Adipose tissue (tissue), 3 donors: ENCODE results near the gene ATF7. TPM values are rescaled to one million over a fixed set of nuclear protein-coding genes. Genes with fewer than 3 reads are reported as not detected.
"Not testable (repeated sequence)": the region's sequence is repeated elsewhere in the genome, so short reads cannot be mapped to it uniquely, and the experiment has no call there.

Source experiments
- H3K27ac ChIP-seq: one replicate; pipeline ENCODE4 v1.5.1; 2013; ENCODE audit warnings: low read depth, low read length
- WGBS, 3 donors: extraction: QIAGEN DNeasy Blood & Tissue Kit; methylation state at CpG; one replicate each; pipeline ENCODE4 v1.1.7; 2013; 5-methylcytosine and 5-hydroxymethylcytosine counted together
- polyA plus RNA-seq, 3 donors: library from polyadenylated mRNA; stranded (reverse); fragments of 200-250 nt; gene quantifications; one replicate each; pipeline ENCODE4 v1.2.3, GENCODE V29; 2013
- donor health status: healthy with polysubstance abuse.
- donor health status: Bipolar disorder and iron deficiency.
- donor health status: healthy.

The ATF7 gene
- polyA plus RNA-seq = 10 to 100 TPM in 2 of 3 donors, 1 to 10 TPM in 1; 9.5 to 35.0 (median 25.7) TPM

DNA sequence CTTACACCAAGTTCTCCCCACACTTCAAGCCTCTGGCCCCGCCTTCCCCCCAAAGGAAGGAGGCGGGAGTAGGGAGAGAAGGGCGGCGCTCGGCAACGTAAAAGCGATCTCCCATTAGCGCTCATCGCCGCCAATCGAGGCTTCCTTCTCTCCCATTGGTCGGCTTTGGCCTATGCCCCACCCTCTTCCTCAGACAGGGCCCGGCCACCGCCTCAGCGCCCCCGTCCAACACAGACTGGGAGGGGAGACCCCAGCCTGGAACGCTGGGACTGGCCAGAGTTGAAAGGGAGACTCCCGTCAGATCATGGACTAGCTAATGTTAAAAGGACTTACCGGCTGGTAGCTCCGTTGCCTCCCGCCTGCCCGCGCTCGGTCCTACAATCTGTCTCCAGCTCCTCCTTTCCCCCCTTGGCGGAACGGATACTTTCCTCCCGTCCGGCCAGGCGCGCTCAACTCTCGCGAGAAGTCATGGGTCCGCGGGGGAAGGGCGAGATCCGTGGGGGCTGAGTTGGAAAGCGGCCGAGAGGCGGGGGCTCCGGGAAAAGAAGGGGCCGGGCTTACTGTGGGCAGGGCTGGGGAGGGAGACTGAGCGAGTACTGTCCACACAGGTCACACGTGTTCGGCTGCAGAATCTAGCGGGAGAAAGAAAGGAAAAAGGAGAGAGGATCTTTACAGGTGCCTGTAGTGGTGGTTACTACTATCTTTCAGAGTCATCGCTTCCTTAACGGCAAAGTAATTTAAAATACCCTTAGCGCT lies at the start of gene ATF7:
TSS of gene ATF7 (minus strand) at position 437 of the 756 bp plus-strand sequence. CDS start 25,382 bp downstream, outside the sequence.
- WGBS, 3 donors = 0 to 1% (median 1%) methylated on average over 48 of the region's 48 CpGs
- peak within 1 kb of the TSS; percentile 21 for H3K27ac ChIP-seq

- 33 to 37% (median 35%) methylated on average over 8 of the region's 8 CpGs for WGBS, 3 donors
- H3K27ac ChIP-seq = no peak overlapping the region
Measured at GRCh38 chr12:53674977-53675700, 49.0 kb upstream of the ATF7 start.

- H3K27ac ChIP-seq = no peak overlapping the region
Measured at GRCh38 chr12:53670971-53671370, 44.8 kb upstream of the ATF7 start.

- H3K27ac ChIP-seq = no peak overlapping the region
- 89 to 93% (median 91%) methylated on average over 7 of the region's 7 CpGs for WGBS, 3 donors
Measured at GRCh38 chr12:53670308-53670707, 44.1 kb upstream of the ATF7 start.

GRCh38 chr12:53667080-53667479 lies 40.9 kb upstream of the ATF7 start:
- H3K27ac ChIP-seq = no peak overlapping the region
- 83 to 95% (median 95%) methylated on average over 2 of the region's 2 CpGs for WGBS, 3 donors

- WGBS, 3 donors = 65 to 77% (median 70%) methylated on average over 7 of the region's 7 CpGs
- no peak overlapping the region for H3K27ac ChIP-seq
Measured at GRCh38 chr12:53664936-53665335, 38.8 kb upstream of the ATF7 start.

GRCh38 chr12:53664191-53664590 lies 38.0 kb upstream of the ATF7 start:
- no peak overlapping the region for H3K27ac ChIP-seq
- 74 to 98% (median 84%) methylated on average over 5 of the region's 5 CpGs for WGBS, 3 donors

GRCh38 chr12:53660041-53660440 lies 33.9 kb upstream of the ATF7 start:
- H3K27ac ChIP-seq = no peak overlapping the region
- 53 to 68% (median 55%) methylated on average over 5 of the region's 5 CpGs for WGBS, 3 donors

GRCh38 chr12:53659571-53659981 lies 33.4 kb upstream of the ATF7 start:
- no peak overlapping the region for H3K27ac ChIP-seq
- 10 to 46% (median 39%) methylated on average over 2 of the region's 2 CpGs for WGBS, 3 donors

GRCh38 chr12:53659011-53659551 lies 32.9 kb upstream of the ATF7 start:
- WGBS, 3 donors = 19 to 55% (median 44%) methylated on average over 3 of the region's 3 CpGs
- H3K27ac ChIP-seq = no peak overlapping the region

DNA sequence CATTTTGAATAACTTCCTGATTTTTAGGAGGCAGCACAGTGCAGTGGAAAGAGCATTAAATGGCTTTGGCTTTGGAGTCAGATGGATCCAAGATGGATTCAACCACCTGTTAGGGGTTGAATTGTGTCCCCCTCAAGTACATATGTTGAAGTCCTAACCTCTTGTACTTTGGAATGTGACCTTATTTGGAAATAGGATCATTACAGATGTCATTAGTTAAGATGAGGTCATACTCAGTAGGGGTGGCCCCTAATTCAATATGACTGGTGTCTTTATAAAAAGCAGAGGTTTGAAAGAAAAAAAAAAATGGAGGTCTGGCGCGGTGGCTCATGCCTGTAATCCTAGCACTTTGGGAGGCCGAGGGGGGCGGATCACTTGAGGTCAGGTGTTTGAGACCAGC lies 30.9 kb upstream of the ATF7 start:
- 95 to 97% (median 96%) methylated on average over 4 of the region's 4 CpGs for WGBS, 3 donors
- no peak overlapping the region for H3K27ac ChIP-seq

GRCh38 chr12:53653595-53653994 lies 27.4 kb upstream of the ATF7 start:
- H3K27ac ChIP-seq = no peak overlapping the region
- 96 to 100% (median 99%) methylated on average over 2 of the region's 2 CpGs for WGBS, 3 donors

DNA sequence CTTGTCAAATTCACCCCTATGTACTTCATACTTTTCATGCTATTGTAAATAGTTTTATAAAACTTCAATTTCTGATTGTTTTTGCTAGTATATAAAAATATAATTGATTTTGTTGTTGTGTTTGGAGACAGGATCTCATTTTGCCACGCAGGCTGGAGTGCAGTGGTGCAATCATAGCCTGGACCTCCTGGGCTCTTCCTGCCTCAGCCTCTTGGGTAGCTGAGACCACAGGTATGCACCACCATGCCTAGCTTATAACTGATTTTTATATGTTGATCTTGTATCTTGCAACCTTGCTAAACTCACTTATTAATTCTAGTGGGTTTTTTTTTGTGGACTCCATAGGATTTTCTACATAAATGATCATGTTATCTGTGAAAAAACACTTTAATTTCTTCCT lies 26.2 kb upstream of the ATF7 start:
- WGBS, 3 donors = 60 to 76% (median 65%) methylated on average over 1 of the region's 1 CpG
- H3K27ac ChIP-seq = no peak overlapping the region

DNA sequence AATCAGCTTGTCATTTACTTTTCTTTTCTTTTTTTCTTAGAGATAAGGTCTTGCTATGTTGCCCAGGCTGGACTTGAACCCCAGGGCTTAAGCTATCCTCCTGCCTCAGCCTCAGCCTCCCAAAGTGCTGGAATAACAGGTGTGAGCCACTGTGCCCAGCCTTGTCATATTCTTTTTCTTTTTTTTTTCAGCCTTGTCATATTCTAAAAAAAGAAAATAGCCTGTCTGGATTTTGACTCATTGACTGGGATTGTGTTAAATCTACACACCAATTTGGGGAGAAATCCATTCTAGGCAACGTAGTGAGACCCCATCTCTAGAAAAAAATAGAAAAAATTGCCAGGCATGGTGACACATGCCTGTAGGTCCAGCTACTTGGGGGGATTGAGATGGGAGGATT lies 25.6 kb upstream of the ATF7 start:
- no peak overlapping the region for H3K27ac ChIP-seq
- 74 to 95% (median 79%) methylated on average over 1 of the region's 1 CpG for WGBS, 3 donors

GRCh38 chr12:53646300-53646699 lies 20.1 kb upstream of the ATF7 start:
- 68 to 92% (median 86%) methylated on average over 4 of the region's 4 CpGs for WGBS, 3 donors

DNA sequence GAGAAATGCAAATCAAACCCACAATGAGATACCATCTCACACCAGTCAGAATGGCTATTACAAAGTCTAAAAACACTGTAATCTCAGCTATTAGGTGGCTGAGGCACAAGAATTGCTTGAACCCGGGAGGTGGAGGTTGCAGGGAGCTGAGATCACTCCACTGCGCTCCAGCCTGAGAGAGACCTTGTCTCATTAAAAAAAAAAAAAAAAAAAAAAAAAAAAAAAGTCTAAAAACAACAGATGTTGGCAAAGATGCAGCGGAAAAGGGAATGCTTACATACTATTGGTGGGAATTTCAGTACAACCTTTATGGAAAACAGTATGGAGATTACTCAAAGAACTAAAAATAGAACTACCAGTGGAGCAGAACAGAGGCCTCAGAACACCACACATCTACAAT lies 19.0 kb upstream of the ATF7 start:
- 65 to 95% (median 95%) methylated on average over 3 of the region's 3 CpGs for WGBS, 3 donors
- no peak overlapping the region for H3K27ac ChIP-seq

More at GRCh38 chr12:53646300-53646699, 20.1 kb upstream of the ATF7 start:
- H3K27ac ChIP-seq = not testable (repeated sequence)

GRCh38 chr12:53644133-53644532 lies 18.0 kb upstream of the ATF7 start:
- 93 to 98% (median 94%) methylated on average over 3 of the region's 3 CpGs for WGBS, 3 donors
- no peak overlapping the region for H3K27ac ChIP-seq

GRCh38 chr12:53643232-53643979 lies 17.2 kb upstream of the ATF7 start:
- 55 to 76% (median 72%) methylated on average over 5 of the region's 5 CpGs for WGBS, 3 donors
- no peak overlapping the region for H3K27ac ChIP-seq

- 80 to 89% (median 87%) methylated on average over 2 of the region's 2 CpGs for WGBS, 3 donors
- no peak overlapping the region for H3K27ac ChIP-seq
Measured at GRCh38 chr12:53638057-53638456, 11.9 kb upstream of the ATF7 start.
